Measurements from ENCODE around the gene PIBF1. TPM values are rescaled to one million over a fixed set of nuclear protein-coding genes. Genes with fewer than 3 reads are reported as not detected.

The PIBF1 gene
- polyA plus RNA-seq, 3 donors: 3.3 to 8.0 (median 4.7) TPM

DNA sequence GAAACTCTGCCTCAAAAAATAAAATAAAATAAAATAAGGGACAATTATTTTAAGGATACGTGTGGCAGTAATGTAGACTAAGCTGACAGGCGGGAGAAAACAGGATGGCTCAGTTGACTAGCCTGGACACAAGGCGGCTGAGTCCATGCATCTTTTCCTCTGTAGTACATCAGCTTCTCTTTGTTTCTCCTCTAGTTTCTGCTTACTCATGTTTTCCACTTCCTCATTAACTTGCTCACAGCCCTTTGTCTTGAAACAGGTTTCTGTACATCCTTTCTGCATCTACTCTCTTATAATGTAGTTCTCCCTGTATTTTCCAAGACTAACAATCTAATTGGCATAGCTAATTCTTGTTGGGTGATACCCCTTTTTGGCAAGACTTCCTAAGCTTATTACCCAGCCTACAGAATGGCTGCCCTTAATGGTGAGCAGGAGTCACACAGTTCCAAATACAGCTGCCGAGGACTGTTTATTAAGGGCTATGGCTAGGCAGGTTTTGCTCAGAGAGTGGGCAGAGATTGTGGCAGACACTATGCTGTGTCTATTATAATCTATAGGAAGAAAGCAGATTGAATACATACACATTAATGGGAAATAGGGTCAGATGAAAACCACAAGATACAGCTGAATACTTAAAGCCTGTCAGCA lies 218.2 kb downstream of the PIBF1 start:
- Histone ChIP-seq H4K20me1 (ENCODE audit: insufficient read depth, low read length) (no peaks in the 10 kb centered on the region), H3K36me3 (replicated peaks in 1 of 2; ENCODE audit: control insufficient read depth in 1 of 2, insufficient read depth in 2 of 2, low read length in 2 of 2) (peaks cover 6 to 17% of the 10 kb centered on the region in 2 donors), H3K4me1 (ENCODE audit: control insufficient read depth in 1 of 2, insufficient read depth in 2 of 2, low read length in 2 of 2) (peaks cover 4 to 8% of the 10 kb centered on the region in 2 donors), H3K27me3 (ENCODE audit: control insufficient read depth in 2 of 2, insufficient read depth in 2 of 2, low read length in 2 of 2) (no peaks in the 10 kb centered on the region), H3K79me2 (ENCODE audit: insufficient read depth, low read length) (no peaks in the 10 kb centered on the region), H3K9me3 (replicated peaks in 1 of 2; ENCODE audit: control insufficient read depth in 1 of 2, insufficient read depth in 1 of 2, low read length in 2 of 2) (no peaks in the 10 kb centered on the region), H3K4me3 (replicated peaks in 1 of 3; ENCODE audit: low read depth in 2 of 3, low read length in 3 of 3) (no peak overlapping the region), H2AFZ (ENCODE audit: insufficient read depth, low read depth, low read length, poor library complexity, severe bottlenecking) (no peak overlapping the region), H3K27ac (ENCODE audit: low read depth in 1 of 2, low read length in 2 of 2) (peak overlapping the region in 1 of 2 donors; percentile 7), H3K4me2 (replicated peaks; ENCODE audit: extremely low read depth, low read length, poor library complexity, severe bottlenecking) (no peak overlapping the region), H3K9ac (ENCODE audit: insufficient read depth, low read length, poor library complexity, severe bottlenecking) (no peak overlapping the region)
- DNase-seq: peak; percentile 33 to 68 (median 55)
- H3K4me1 Mint-ChIP-seq: peaks cover 12% of the 10 kb centered on the region
- no peaks in the 10 kb centered on the region for H3K27me3 Mint-ChIP-seq (ENCODE audit: low read depth in 3 of 3)
- peak overlapping the region in 6 of 7 donors; percentile 24 to 73 (median 58) for H3K27ac Mint-ChIP-seq
- no peak overlapping the region for H3K4me3 Mint-ChIP-seq
- TF ChIP-seq CTCF (IDR thresholded peaks at IDR 0.05): no peak
- peaks cover 14 to 24% of the 10 kb centered on the region in 2 donors for H3K36me3 Mint-ChIP-seq
- H3K9me3 Mint-ChIP-seq: no peaks in the 10 kb centered on the region
- WGBS (ENCODE audit: insufficient coverage): 0% methylated on average over 1 of the region's 4 CpGs
- intact Hi-C loops (cut with micrococcal nuclease): no loop called here

GRCh38 chr13:73001971-73002370 lies 220.0 kb downstream of the PIBF1 start:
- Histone ChIP-seq H3K4me2 (replicated peaks; ENCODE audit: extremely low read depth, low read length, poor library complexity, severe bottlenecking) (no peak overlapping the region), H3K4me1 (ENCODE audit: control insufficient read depth in 1 of 2, insufficient read depth in 2 of 2, low read length in 2 of 2) (peaks cover 4 to 8% of the 10 kb centered on the region in 2 donors), H2AFZ (ENCODE audit: insufficient read depth, low read depth, low read length, poor library complexity, severe bottlenecking) (no peak overlapping the region), H3K27ac (ENCODE audit: low read depth in 1 of 2, low read length in 2 of 2) (no peak overlapping the region), H3K27me3 (ENCODE audit: control insufficient read depth in 2 of 2, insufficient read depth in 2 of 2, low read length in 2 of 2) (no peaks in the 10 kb centered on the region), H3K4me3 (replicated peaks in 1 of 3; ENCODE audit: low read depth in 2 of 3, low read length in 3 of 3) (no peak overlapping the region), H3K36me3 (replicated peaks in 1 of 2; ENCODE audit: control insufficient read depth in 1 of 2, insufficient read depth in 2 of 2, low read length in 2 of 2) (peaks cover 6 to 17% of the 10 kb centered on the region in 2 donors), H3K79me2 (ENCODE audit: insufficient read depth, low read length) (no peaks in the 10 kb centered on the region), H3K9ac (ENCODE audit: insufficient read depth, low read length, poor library complexity, severe bottlenecking) (no peak overlapping the region), H4K20me1 (ENCODE audit: insufficient read depth, low read length) (no peaks in the 10 kb centered on the region), H3K9me3 (replicated peaks in 1 of 2; ENCODE audit: control insufficient read depth in 1 of 2, insufficient read depth in 1 of 2, low read length in 2 of 2) (no peaks in the 10 kb centered on the region)
- Mint-ChIP-seq H3K27ac (peak overlapping the region in 1 of 7 donors; percentile 8), H3K4me3 (no peak overlapping the region), H3K4me1 (peaks cover 12% of the 10 kb centered on the region), H3K9me3 (no peaks in the 10 kb centered on the region), H3K27me3 (ENCODE audit: low read depth in 3 of 3) (no peaks in the 10 kb centered on the region), H3K36me3 (peaks cover 14 to 24% of the 10 kb centered on the region in 2 donors)
- no peak for TF ChIP-seq CTCF (IDR thresholded peaks at IDR 0.05)
- intact Hi-C loops (cut with micrococcal nuclease): no loop called here
- no peak for DNase-seq

Data from CD14-positive monocyte (primary cell).